Endodermal cell (in vitro differentiated cells): ENCODE data around the gene MRTFB. TPM values are rescaled to one million over a fixed set of nuclear protein-coding genes. Genes with fewer than 3 reads are reported as not detected.

Experiments
- DNase-seq: peaks from one replicate; pipeline ENCODE4 v3.0.0-alpha.2; 2017
- H3K27ac ChIP-seq: 2 replicates; pipeline ENCODE4 v1.5.1; 2013; ENCODE audit warnings: mild to moderate bottlenecking, low read depth, low read length, moderate library complexity
- H3K27me3 ChIP-seq: 2 replicates; pipeline ENCODE4 v1.6.1; 2013; ENCODE audit warnings: mild to moderate bottlenecking, low read length, moderate library complexity; ENCODE audit not compliant: insufficient read depth, control insufficient read depth, poor library complexity, severe bottlenecking
- H3K36me3 ChIP-seq: 2 replicates; pipeline ENCODE4 v1.7.0; 2013; ENCODE audit warnings: mild to moderate bottlenecking, low read length, moderate library complexity; ENCODE audit not compliant: control insufficient read depth, insufficient read depth
- H3K4me1 ChIP-seq: one replicate; pipeline ENCODE4 v1.7.0; 2013; ENCODE audit warnings: low read length; ENCODE audit not compliant: control insufficient read depth, insufficient read depth
- H3K4me3 ChIP-seq: 2 replicates; pipeline ENCODE4 v1.5.1; 2013; ENCODE audit warnings: mild to moderate bottlenecking, low read length, moderate library complexity
- H3K9ac ChIP-seq: 2 replicates; pipeline ENCODE4 v1.6.1; 2013; ENCODE audit warnings: mild to moderate bottlenecking, low read length, moderate library complexity; ENCODE audit not compliant: poor library complexity, severe bottlenecking; ENCODE audit errors: extremely low read depth
- H3K9me3 ChIP-seq: 2 replicates; pipeline ENCODE4 v1.6.1; 2013; ENCODE audit warnings: mild to moderate bottlenecking, low read length, moderate library complexity; ENCODE audit not compliant: control insufficient read depth
- H3K27ac Mint-ChIP-seq: 2 replicates; pipeline ENCODE4 v1.8.0; 2020; ENCODE audit warnings: mixed read lengths
- H3K27me3 Mint-ChIP-seq: 2 replicates; pipeline ENCODE4 v1.8.0; 2021; ENCODE audit warnings: mild to moderate bottlenecking, mixed read lengths; ENCODE audit not compliant: insufficient read depth
- H3K36me3 Mint-ChIP-seq: 2 replicates; pipeline ENCODE4 v1.8.0; 2020; ENCODE audit warnings: low read depth, mixed read lengths
- H3K4me1 Mint-ChIP-seq: 2 replicates; pipeline ENCODE4 v1.8.0; 2020; ENCODE audit warnings: mixed read lengths
- H3K4me3 Mint-ChIP-seq: 2 replicates; pipeline ENCODE4 v1.8.0; 2020; ENCODE audit warnings: mild to moderate bottlenecking, moderate library complexity, mixed read lengths
- H3K9me3 Mint-ChIP-seq: 2 replicates; pipeline ENCODE4 v1.8.0; 2020; ENCODE audit warnings: mild to moderate bottlenecking, mixed read lengths
- WGBS, 2 experiments: methylation state at CpG; one replicate each; pipeline versions ENCODE4 v1.1.5 to v1.1.7; 2013; ENCODE audit warnings: missing lambda C conversion rate in 2 of 2, mixed read lengths in 1 of 2; ENCODE audit not compliant: insufficient coverage in 1 of 2, insufficient read length in 1 of 2; 5-methylcytosine and 5-hydroxymethylcytosine counted together
- total RNA-seq, 2 donors: library from RNA; stranded (reverse); fragmentation: NEBNext Ultra II Directional in 1 of 2; extraction: Animal tissue kit (Norgen Biotek cat#: 25700) in 1 of 2; gene quantifications; 2 replicates in 1 of 2; 3 replicates in 1 of 2; pipeline ENCODE4 v1.2.1, GENCODE V29; 2021
- TF ChIP-seq, protein P1 (sequence below): fragments of 200-600 bp; sonication (generic); conservative IDR thresholded peaks from 2 replicates; pipeline ENCODE4 v1.5.0; 2021; ENCODE audit warnings: antibody characterized with exemption, mild to moderate bottlenecking

Gene MRTFB
- total RNA-seq, 2 donors from 2014 or later: 49.4 to 58.6 TPM

DNA sequence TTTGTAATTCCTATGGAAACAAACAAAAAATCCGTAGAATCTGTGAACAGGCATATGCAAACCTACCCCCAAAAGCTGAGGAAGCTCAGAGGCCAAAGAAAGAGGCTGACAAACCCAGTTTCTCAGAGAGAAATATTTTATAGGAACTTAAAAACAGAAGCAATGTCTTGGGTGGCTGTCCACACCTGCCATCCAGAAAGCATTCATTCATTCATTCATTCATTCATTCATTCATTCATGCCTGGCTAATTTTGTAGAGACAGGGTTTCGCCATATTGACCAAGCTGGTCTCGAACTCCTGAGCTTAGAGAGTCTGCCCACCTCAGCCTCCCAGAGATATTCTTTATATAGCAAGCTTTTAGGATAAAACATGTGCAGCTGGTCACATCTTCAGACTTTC, 154.3 kb downstream of the MRTFB start:
- no peaks in the 10 kb centered on the region for H3K27me3 Mint-ChIP-seq
- WGBS, 2 experiments: 98 to 100% methylated on average over 3 of the region's 3 CpGs

DNA sequence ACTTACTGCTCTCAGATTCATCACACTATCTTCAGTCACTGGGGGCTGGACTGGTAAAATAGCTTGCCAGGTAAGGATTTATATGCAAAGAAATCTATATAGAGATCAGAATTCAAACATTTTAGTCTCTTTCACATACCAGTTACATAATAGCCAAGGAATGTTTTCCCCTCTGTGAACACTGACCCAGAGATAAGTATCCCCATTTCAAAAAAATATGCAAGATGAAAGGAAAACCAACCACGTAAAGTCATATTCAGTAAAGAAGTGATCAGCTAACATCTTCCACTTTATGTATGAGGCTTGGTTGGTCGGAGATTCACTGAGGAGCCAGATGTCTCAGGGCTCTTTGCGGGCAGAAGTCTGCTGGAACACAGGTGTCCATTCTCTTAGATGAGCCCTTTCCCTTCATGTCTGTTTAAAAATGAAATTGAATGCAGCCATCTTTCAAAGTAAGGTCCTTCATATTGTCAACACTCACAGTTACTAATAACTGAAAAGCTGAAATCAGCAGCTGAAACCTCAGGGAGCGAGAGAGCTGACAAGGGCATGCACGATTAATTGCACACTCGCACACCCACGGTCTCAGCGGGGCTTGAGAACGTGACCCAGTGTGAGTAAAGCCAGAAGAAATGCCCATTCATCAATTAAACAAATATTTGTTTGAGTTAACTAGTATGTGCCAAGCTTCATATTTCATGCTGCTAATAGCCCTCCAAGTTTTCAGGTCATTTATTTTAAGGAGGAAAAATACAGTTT, 161.2 kb downstream of the MRTFB start:
- no peak for DNase-seq
- H3K4me3 ChIP-seq: no peak overlapping the region
- H3K9me3 ChIP-seq: peaks cover 5% of the 10 kb centered on the region
- WGBS, 2 experiments: 96 to 100% methylated on average over 1 to 9 of the region's 9 CpGs
- no peaks in the 10 kb centered on the region for H3K27me3 Mint-ChIP-seq
- H3K4me3 Mint-ChIP-seq: no peak overlapping the region
- no peaks in the 10 kb centered on the region for H3K27me3 ChIP-seq
- no peak overlapping the region for H3K27ac Mint-ChIP-seq
- H3K9me3 Mint-ChIP-seq: peaks cover 7% of the 10 kb centered on the region
- H3K9ac ChIP-seq: no peak overlapping the region
- no peak overlapping the region for H3K27ac ChIP-seq
- H3K4me1 Mint-ChIP-seq: no peaks in the 10 kb centered on the region
- H3K4me1 ChIP-seq: no peaks in the 10 kb centered on the region
- H3K36me3 ChIP-seq: peaks cover 52% of the 10 kb centered on the region
- H3K36me3 Mint-ChIP-seq: peaks cover 36% of the 10 kb centered on the region
- TF ChIP-seq, protein P1, sequence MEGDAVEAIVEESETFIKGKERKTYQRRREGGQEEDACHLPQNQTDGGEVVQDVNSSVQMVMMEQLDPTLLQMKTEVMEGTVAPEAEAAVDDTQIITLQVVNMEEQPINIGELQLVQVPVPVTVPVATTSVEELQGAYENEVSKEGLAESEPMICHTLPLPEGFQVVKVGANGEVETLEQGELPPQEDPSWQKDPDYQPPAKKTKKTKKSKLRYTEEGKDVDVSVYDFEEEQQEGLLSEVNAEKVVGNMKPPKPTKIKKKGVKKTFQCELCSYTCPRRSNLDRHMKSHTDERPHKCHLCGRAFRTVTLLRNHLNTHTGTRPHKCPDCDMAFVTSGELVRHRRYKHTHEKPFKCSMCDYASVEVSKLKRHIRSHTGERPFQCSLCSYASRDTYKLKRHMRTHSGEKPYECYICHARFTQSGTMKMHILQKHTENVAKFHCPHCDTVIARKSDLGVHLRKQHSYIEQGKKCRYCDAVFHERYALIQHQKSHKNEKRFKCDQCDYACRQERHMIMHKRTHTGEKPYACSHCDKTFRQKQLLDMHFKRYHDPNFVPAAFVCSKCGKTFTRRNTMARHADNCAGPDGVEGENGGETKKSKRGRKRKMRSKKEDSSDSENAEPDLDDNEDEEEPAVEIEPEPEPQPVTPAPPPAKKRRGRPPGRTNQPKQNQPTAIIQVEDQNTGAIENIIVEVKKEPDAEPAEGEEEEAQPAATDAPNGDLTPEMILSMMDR: no peak

More for the DNA sequence above, 154.3 kb downstream of the MRTFB start:
- TF ChIP-seq, protein P1: no peak
- Mint-ChIP-seq H3K27ac (no peak overlapping the region), H3K4me1 (peaks cover 1% of the 10 kb centered on the region), H3K36me3 (peaks cover 74% of the 10 kb centered on the region), H3K4me3 (no peak overlapping the region), H3K9me3 (peaks cover 30% of the 10 kb centered on the region)
- Histone ChIP-seq H3K27ac (no peak overlapping the region), H3K36me3 (peaks cover 65% of the 10 kb centered on the region), H3K9me3 (peaks cover 42% of the 10 kb centered on the region), H3K4me3 (no peak overlapping the region), H3K9ac (no peak overlapping the region), H3K27me3 (no peaks in the 10 kb centered on the region), H3K4me1 (no peaks in the 10 kb centered on the region)
- DNase-seq: no peak

DNA sequence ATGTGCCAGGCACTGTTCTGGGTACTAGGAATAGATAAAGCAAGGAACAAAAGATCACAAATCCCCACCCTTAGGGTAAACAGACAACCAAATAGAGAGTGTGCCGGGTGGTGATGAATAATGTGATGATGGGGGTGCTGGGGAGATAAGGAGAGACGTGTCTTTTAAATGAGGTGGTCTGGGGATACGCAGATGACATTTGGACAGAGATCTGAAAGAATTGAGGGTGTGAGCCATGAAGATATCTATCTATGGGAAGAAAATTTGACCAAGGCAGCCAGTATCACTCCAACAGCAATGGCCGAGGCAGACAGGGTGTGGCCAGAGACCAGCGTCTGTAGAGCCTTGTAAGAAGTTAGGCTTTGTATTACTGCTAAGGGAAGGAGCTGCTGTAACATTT, 165.3 kb downstream of the MRTFB start:
- no peak for DNase-seq
- H3K36me3 ChIP-seq: peaks cover 88% of the 10 kb centered on the region
- WGBS, 2 experiments: 91% methylated on average over 4 to 5 of the region's 5 CpGs
- no peaks in the 10 kb centered on the region for H3K27me3 ChIP-seq
- Mint-ChIP-seq H3K27me3 (no peaks in the 10 kb centered on the region), H3K9me3 (no peaks in the 10 kb centered on the region), H3K36me3 (peaks cover 35% of the 10 kb centered on the region), H3K4me1 (no peaks in the 10 kb centered on the region), H3K27ac (no peak overlapping the region), H3K4me3 (no peak overlapping the region)
- no peak overlapping the region for H3K27ac ChIP-seq
- H3K4me3 ChIP-seq: no peak overlapping the region
- H3K4me1 ChIP-seq: no peaks in the 10 kb centered on the region
- no peak overlapping the region for H3K9ac ChIP-seq
- TF ChIP-seq, protein P1: no peak
- H3K9me3 ChIP-seq: no peaks in the 10 kb centered on the region
